ENCODE results near the gene XPNPEP1. TPM values are rescaled to one million over a fixed set of nuclear protein-coding genes. Genes with fewer than 3 reads are reported as not detected.

The XPNPEP1 gene
- total and polyA plus RNA-seq, 2 of the 4 experiments (the other 2 are of a cell fraction): 164 to 311 TPM

DNA sequence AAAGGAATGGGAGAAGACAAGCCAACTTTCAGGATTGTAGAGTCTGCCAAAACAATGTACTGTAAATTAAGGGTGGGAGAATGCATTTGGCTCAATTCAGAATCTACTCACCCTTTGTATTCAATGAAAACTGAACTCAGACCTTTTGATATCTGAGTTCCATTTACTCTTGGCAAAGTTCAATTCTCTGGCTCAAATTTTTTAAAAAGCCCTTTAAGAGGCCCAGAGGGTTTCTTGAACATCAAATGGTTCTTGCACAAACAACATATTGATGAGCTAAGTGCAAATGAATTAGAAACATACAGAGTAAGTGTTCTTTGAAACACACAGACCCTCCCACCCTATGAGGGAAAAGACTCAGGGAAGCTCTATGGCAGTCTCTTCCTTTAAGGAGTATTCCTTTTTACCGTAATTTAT, 5.2 kb upstream of the XPNPEP1 start:
- Histone ChIP-seq H3K9me1 (ENCODE audit: insufficient read depth, low read length) (no peaks in the 10 kb centered on the region), H3K9me3 (ENCODE audit: control insufficient read depth, insufficient read depth, low read length) (no peaks in the 10 kb centered on the region), H4K5ac (ENCODE audit: low read depth, low read length) (no peak overlapping the region), H3K23ac (ENCODE audit: low read depth, low read length) (no peak overlapping the region), H3K4me1 (ENCODE audit: control insufficient read depth, insufficient read depth, low read length) (peaks cover 6% of the 10 kb centered on the region; the same call in 1 of the 2 replicates), H3K27me3 (ENCODE audit: control insufficient read depth, insufficient read depth, low read length) (no peaks in the 10 kb centered on the region), H2BK5ac (ENCODE audit: low read depth, low read length, poor library complexity, severe bottlenecking) (no peak overlapping the region), H2BK20ac (ENCODE audit: low read depth, low read length) (no peak overlapping the region), H3K9ac (ENCODE audit: low read depth, low read length) (no peak overlapping the region), H2BK120ac (ENCODE audit: low read depth, low read length) (no peak overlapping the region), H3K36me3 (ENCODE audit: control insufficient read depth, insufficient read depth, low read length) (no peaks in the 10 kb centered on the region), H4K91ac (ENCODE audit: insufficient read depth, low read depth, low read length) (no peak overlapping the region), H3K56ac (ENCODE audit: extremely low read depth, insufficient read depth, low read length) (no peak overlapping the region), H3K4me3 (ENCODE audit: insufficient read depth, low read depth, low read length) (no peak overlapping the region), H4K20me1 (ENCODE audit: insufficient read depth, low read length) (no peaks in the 10 kb centered on the region), H3K27ac (ENCODE audit: insufficient read depth, low read length) (no peak overlapping the region), H3K4me2 (ENCODE audit: low read depth, low read length) (no peak overlapping the region), H3K4ac (ENCODE audit: low read depth, low read length) (no peak overlapping the region), H2AK9ac (replicated peaks; ENCODE audit: low read depth, low read length, poor library complexity) (no peak overlapping the region), H4K8ac (ENCODE audit: low read depth in 2 of 2, low read length in 2 of 2) (no peak overlapping the region), H2AFZ (replicated peaks; ENCODE audit: low read length, poor library complexity) (no peak overlapping the region), H2AK5ac (ENCODE audit: low read depth, low read length) (no peak overlapping the region), H3K79me1 (ENCODE audit: low read depth in 1 of 2, low read length in 2 of 2) (peaks cover 0 to 8% of the 10 kb centered on the region in 2 experiments; a peak in 2 of 4 replicates), H3K14ac (replicated peaks; ENCODE audit: low read depth, low read length) (no peak overlapping the region), H3K18ac (ENCODE audit: low read depth, low read length) (no peak overlapping the region), H2BK15ac (ENCODE audit: low read depth, low read length) (no peak overlapping the region)
- BruUV-seq (replicated peaks): no TSS peak
- intact Hi-C loops (cut with micrococcal nuclease) (loop anchor here (2.0 kb wide), 1 partner anchor 30 kb away; no protein-coding TSS in a partner anchor), in situ Hi-C loops (cut with MboI; ENCODE audit: low sequenced_read_pairs) (no loop called here), dilution Hi-C loops (cut with HindIII; ENCODE audit: low sequenced_read_pairs, unreplicated experiment) (no loop called here)
- ATAC-seq (ENCODE audit: low read depth): no peak
- ChIA-PET CTCF (no interaction called here), POLR2A (ENCODE audit: unreplicated experiment) (no interaction called here)
- TF ChIP-seq SMC3 (IDR thresholded peaks at IDR 0.05; ENCODE audit: low read depth, low read length): no peak
- TF ChIP-seq, protein P1, sequence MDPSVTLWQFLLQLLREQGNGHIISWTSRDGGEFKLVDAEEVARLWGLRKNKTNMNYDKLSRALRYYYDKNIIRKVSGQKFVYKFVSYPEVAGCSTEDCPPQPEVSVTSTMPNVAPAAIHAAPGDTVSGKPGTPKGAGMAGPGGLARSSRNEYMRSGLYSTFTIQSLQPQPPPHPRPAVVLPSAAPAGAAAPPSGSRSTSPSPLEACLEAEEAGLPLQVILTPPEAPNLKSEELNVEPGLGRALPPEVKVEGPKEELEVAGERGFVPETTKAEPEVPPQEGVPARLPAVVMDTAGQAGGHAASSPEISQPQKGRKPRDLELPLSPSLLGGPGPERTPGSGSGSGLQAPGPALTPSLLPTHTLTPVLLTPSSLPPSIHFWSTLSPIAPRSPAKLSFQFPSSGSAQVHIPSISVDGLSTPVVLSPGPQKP (IDR thresholded peaks at IDR 0.05; ENCODE audit: borderline replicate concordance, low read depth, low read length): no peak
- TF ChIP-seq MXI1 (IDR thresholded peaks at IDR 0.05; ENCODE audit: borderline replicate concordance, low read depth, low read length): no peak
- WGBS, 2 experiments (ENCODE audit: extremely low coverage in 2 of 2, insufficient read length in 1 of 2): no CpG with 5 or more reads among the region's 1 CpG
- DNase-seq: no peak

Data from IMR-90 (cell line).